GM19455 (cell line): ENCODE measurements around the gene PCDH15.
"Not testable (repeated sequence)": the region's sequence is repeated elsewhere in the genome, so short reads cannot be mapped to it uniquely, and the experiment has no call there.

Source experiments
- ATAC-seq: cut with Tn5 transposase; IDR thresholded peaks from one replicate; pipeline ENCODE4 v1.9.1; 2021; ENCODE audit not compliant: unreplicated experiment

PCDH15 gene

GRCh38 chr10:54009672-54010071 lies 791.4 kb downstream of the PCDH15 start:
- ATAC-seq = no peak

GRCh38 chr10:54002077-54002476 lies 799.0 kb downstream of the PCDH15 start:
- no peak for ATAC-seq

GRCh38 chr10:53997953-53998352 lies 803.1 kb downstream of the PCDH15 start:
- no peak for ATAC-seq

- no peak for ATAC-seq
Observed at GRCh38 chr10:53990799-53991238, 810.2 kb downstream of the PCDH15 start.

- ATAC-seq = no peak
Observed at GRCh38 chr10:53983431-53983830, 817.6 kb downstream of the PCDH15 start.

- no peak for ATAC-seq
Observed at GRCh38 chr10:53980210-53980609, 820.8 kb downstream of the PCDH15 start.

- ATAC-seq = no peak
Observed at GRCh38 chr10:53978301-53978700, 822.7 kb downstream of the PCDH15 start.

- ATAC-seq = no peak
Observed at GRCh38 chr10:53977267-53977666, 823.8 kb downstream of the PCDH15 start.

GRCh38 chr10:53957401-53957800 lies 843.6 kb downstream of the PCDH15 start:
- ATAC-seq = no peak

GRCh38 chr10:53955091-53955490 lies 845.9 kb downstream of the PCDH15 start:
- ATAC-seq = no peak

- ATAC-seq = no peak
Observed at GRCh38 chr10:53952698-53953630, 848.1 kb downstream of the PCDH15 start.

- no peak for ATAC-seq
Observed at GRCh38 chr10:53939654-53940053, 861.4 kb downstream of the PCDH15 start.

GRCh38 chr10:53930648-53931047 lies 870.4 kb downstream of the PCDH15 start:
- no peak for ATAC-seq

GRCh38 chr10:53924051-53924700 lies 876.9 kb downstream of the PCDH15 start:
- ATAC-seq = not testable (repeated sequence)

GRCh38 chr10:53918755-53919154 lies 882.3 kb downstream of the PCDH15 start:
- no peak for ATAC-seq

- ATAC-seq = no peak
Observed at GRCh38 chr10:53909791-53910190, 891.2 kb downstream of the PCDH15 start.

GRCh38 chr10:53904506-53905241 lies 896.4 kb downstream of the PCDH15 start:
- no peak for ATAC-seq

- ATAC-seq = no peak
Observed at GRCh38 chr10:53903756-53904155, 897.3 kb downstream of the PCDH15 start.

GRCh38 chr10:53899463-53900160 lies 901.4 kb downstream of the PCDH15 start:
- ATAC-seq = no peak

GRCh38 chr10:53898532-53898931 lies 902.5 kb downstream of the PCDH15 start:
- ATAC-seq = no peak

GRCh38 chr10:53894145-53894544 lies 906.9 kb downstream of the PCDH15 start:
- ATAC-seq = no peak
